Panc1 (cell line): ENCODE measurements around the gene GALNT9. TPM values are rescaled to one million over a fixed set of nuclear protein-coding genes. Genes with fewer than 3 reads are reported as not detected.

Source experiments
- ATAC-seq: fragments of 200-7000 bp; cut with Tn5 transposase; 2 replicates; pipeline ENCODE4 v1.9.1; 2020; ENCODE audit warnings: mild to moderate bottlenecking, moderate library complexity
- BruUV-seq: library from RNA; stranded (reverse); fragments of 400-500 nt; replicated peaks from 2 replicates; lab custom pipeline; 2021; lab: Mats Ljungman, UMichigan
- CTCF ChIA-PET: fragments of 300-600 bp; sonication (Branson Sonifier 250); formaldehyde crosslinking; loops from one replicate; lab custom pipeline; 2022; ENCODE audit warnings: antibody characterized with exemption; lab: Charles Lee
- POLR2A ChIA-PET: fragments of 300-600 bp; sonication (Branson Sonifier 250); formaldehyde crosslinking; loops from one replicate; lab custom pipeline; 2022; ENCODE audit warnings: antibody characterized with exemption; lab: Charles Lee
- DNase-seq: peaks from one replicate; pipeline ENCODE4 v3.0.0-alpha.2; 2010; ENCODE audit warnings: low read depth, low spot score
- H3K27ac ChIP-seq: 2 replicates; pipeline ENCODE4 v1.5.1; 2011; ENCODE audit warnings: mild to moderate bottlenecking, low read length, inconsistent platforms
- H3K27me3 ChIP-seq: fragments of 200-500 bp; sonication (Bioruptor generic); 2 replicates; pipeline ENCODE4 v1.6.0; 2014; ENCODE audit warnings: low read length, inconsistent platforms; ENCODE audit not compliant: control insufficient read depth, insufficient read depth
- H3K36me3 ChIP-seq: fragments of 200-500 bp; sonication (Bioruptor generic); 2 replicates; pipeline ENCODE4 v1.5.1; 2014; ENCODE audit warnings: inconsistent platforms, mild to moderate bottlenecking, low read length, moderate library complexity; ENCODE audit not compliant: control insufficient read depth, insufficient read depth
- H3K4me1 ChIP-seq: 2 replicates; pipeline ENCODE4 v1.5.1; 2011; ENCODE audit warnings: inconsistent platforms, mild to moderate bottlenecking, low read length, moderate library complexity; ENCODE audit not compliant: control insufficient read depth, insufficient read depth
- H3K4me3 ChIP-seq, 2 experiments: 2 replicates each; pipeline ENCODE4 v1.5.1; 2011 to 2012; ENCODE audit warnings: low read depth in 2 of 2, low read length in 2 of 2, mild to moderate bottlenecking in 2 of 2, inconsistent platforms in 1 of 2, moderate library complexity in 1 of 2
- H3K9me3 ChIP-seq: fragments of 200-500 bp; sonication (Bioruptor generic); 2 replicates; pipeline ENCODE4 v1.5.1; 2014; ENCODE audit warnings: low read depth, mild to moderate bottlenecking, inconsistent platforms, low read length, moderate library complexity; ENCODE audit not compliant: control insufficient read depth, insufficient read depth
- CTCF ChIP-seq: fragments of 450-650 bp; IDR thresholded peaks from 2 replicates; pipeline ENCODE4 v1.5.1; 2017; ENCODE audit warnings: mild to moderate bottlenecking
- POLR2AphosphoS5 ChIP-seq: IDR thresholded peaks from 2 replicates; pipeline ENCODE4 v1.6.1; 2012; ENCODE audit warnings: mild to moderate bottlenecking, low read depth, low read length, moderate library complexity
- REST ChIP-seq, 2 experiments: IDR thresholded peaks; 2 replicates each; pipeline ENCODE4 v1.6.1; 2011 to 2012; ENCODE audit warnings: low read depth in 2 of 2, control low read depth in 1 of 2, low read length in 1 of 2, mild to moderate bottlenecking in 1 of 2, moderate library complexity in 1 of 2; ENCODE audit not compliant: insufficient read depth in 1 of 2
- SIN3A ChIP-seq: IDR thresholded peaks from 2 replicates; pipeline ENCODE4 v1.6.1; 2012; ENCODE audit warnings: low read depth, mild to moderate bottlenecking, low read length, moderate library complexity, borderline replicate concordance; ENCODE audit not compliant: insufficient read depth
- TCF7L2 ChIP-seq: IDR thresholded peaks from 2 replicates; pipeline ENCODE4 v1.6.1; 2011; ENCODE audit warnings: mild to moderate bottlenecking, low read depth, low read length, inconsistent platforms
- in situ Hi-C: cut with HindIII; loops from 2 replicates; pipeline ENCODE4 v1.10.0; 2016; ENCODE audit warnings: low sequenced_read_pairs, low pct_unique_long_range_greater_than_20kb
- intact Hi-C: fragments of 100-400 bp; cut with micrococcal nuclease; formaldehyde crosslinking; loops from one replicate; pipeline ENCODE4 v1.10.0; 2022; ENCODE audit not compliant: unreplicated experiment
- total RNA-seq: library from RNA; stranded (reverse); gene quantifications from one replicate; pipeline ENCODE4 v1.2.1, GENCODE V29; 2021; ENCODE audit not compliant: unreplicated experiment

Gene GALNT9
- total RNA-seq, 1 experiment from 2014 or later, result 0.33 TPM

GRCh38 chr12:132171968-132172521, 157.3 kb downstream of the GALNT9 start:
- Histone ChIP-seq H3K27ac (no peak overlapping the region), H3K4me3 (no peak overlapping the region), H3K9me3 (no peaks in the 10 kb centered on the region), H3K27me3 (no peaks in the 10 kb centered on the region), H3K36me3 (no peaks in the 10 kb centered on the region), H3K4me1 (peaks cover 7% of the 10 kb centered on the region)
- intact Hi-C loops, result no loop called here
- TF ChIP-seq POLR2AphosphoS5, result no peak
- no peak for ATAC-seq
- ChIA-PET CTCF (no interaction called here), POLR2A (no interaction called here)
- BruUV-seq, result no TSS peak
- in situ Hi-C loops, result no loop called here
- no peak for DNase-seq

- no TSS peak for BruUV-seq
- Histone ChIP-seq H3K4me1 (peaks cover 7% of the 10 kb centered on the region), H3K9me3 (no peaks in the 10 kb centered on the region), H3K36me3 (no peaks in the 10 kb centered on the region), H3K27me3 (no peaks in the 10 kb centered on the region), H3K27ac (no peak overlapping the region), H3K4me3 (no peak overlapping the region)
- in situ Hi-C loops, result no loop called here
- intact Hi-C loops, result no loop called here
- DNase-seq, result no peak
- POLR2A ChIA-PET, result no interaction called here
- TF ChIP-seq TCF7L2 (no peak), REST (IDR thresholded peaks at IDR 0.05; ENCODE audit: insufficient read depth in 1 of 2, low read depth in 2 of 2, low read length in 1 of 2) (no peak), CTCF (no peak), SIN3A (no peak), POLR2AphosphoS5 (no peak)
- CTCF ChIA-PET, result no interaction called here
- ATAC-seq, result no peak
These were observed 158.0 kb downstream of the GALNT9 start for GRCh38 chr12:132171293-132171967.

- POLR2A ChIA-PET, result no interaction called here
- intact Hi-C loops, result no loop called here
These were observed 158.6 kb downstream of the GALNT9 start for GRCh38 chr12:132170637-132171292.

More at GRCh38 chr12:132170637-132171292, 158.6 kb downstream of the GALNT9 start:
- no peak for ATAC-seq
- CTCF ChIA-PET, result no interaction called here
- Histone ChIP-seq H3K27ac (no peak overlapping the region), H3K9me3 (no peaks in the 10 kb centered on the region), H3K4me1 (peaks cover 7% of the 10 kb centered on the region), H3K36me3 (no peaks in the 10 kb centered on the region), H3K27me3 (no peaks in the 10 kb centered on the region), H3K4me3 (no peak overlapping the region)
- TF ChIP-seq POLR2AphosphoS5 (no peak), TCF7L2 (no peak), REST (IDR thresholded peaks at IDR 0.05; ENCODE audit: insufficient read depth in 1 of 2, low read depth in 2 of 2, low read length in 1 of 2) (no peak), SIN3A (no peak), CTCF (no peak)
- BruUV-seq, result no TSS peak
- in situ Hi-C loops, result no loop called here
- DNase-seq, result no peak
